ENCODE measurements around the gene TFIP11.

GRCh38 chr22:26460202-26460601 is 52.1 kb downstream of the TFIP11 start:
- TF ChIP-seq, protein P1, sequence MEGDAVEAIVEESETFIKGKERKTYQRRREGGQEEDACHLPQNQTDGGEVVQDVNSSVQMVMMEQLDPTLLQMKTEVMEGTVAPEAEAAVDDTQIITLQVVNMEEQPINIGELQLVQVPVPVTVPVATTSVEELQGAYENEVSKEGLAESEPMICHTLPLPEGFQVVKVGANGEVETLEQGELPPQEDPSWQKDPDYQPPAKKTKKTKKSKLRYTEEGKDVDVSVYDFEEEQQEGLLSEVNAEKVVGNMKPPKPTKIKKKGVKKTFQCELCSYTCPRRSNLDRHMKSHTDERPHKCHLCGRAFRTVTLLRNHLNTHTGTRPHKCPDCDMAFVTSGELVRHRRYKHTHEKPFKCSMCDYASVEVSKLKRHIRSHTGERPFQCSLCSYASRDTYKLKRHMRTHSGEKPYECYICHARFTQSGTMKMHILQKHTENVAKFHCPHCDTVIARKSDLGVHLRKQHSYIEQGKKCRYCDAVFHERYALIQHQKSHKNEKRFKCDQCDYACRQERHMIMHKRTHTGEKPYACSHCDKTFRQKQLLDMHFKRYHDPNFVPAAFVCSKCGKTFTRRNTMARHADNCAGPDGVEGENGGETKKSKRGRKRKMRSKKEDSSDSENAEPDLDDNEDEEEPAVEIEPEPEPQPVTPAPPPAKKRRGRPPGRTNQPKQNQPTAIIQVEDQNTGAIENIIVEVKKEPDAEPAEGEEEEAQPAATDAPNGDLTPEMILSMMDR (IDR thresholded peaks at IDR 0.05): no peak
- no peak for TF ChIP-seq ZFX (IDR thresholded peaks at IDR 0.05; ENCODE audit: borderline replicate concordance)

Data from 22Rv1 (cell line).